VCaP (cell line): Measurements from ENCODE around the gene TBCCD1.

Experiments used
- H3K27ac ChIP-seq: fragments of 450-650 bp; 2 replicates; pipeline ENCODE4 v1.5.1; 2017
- CTCF ChIP-seq: fragments of 450-650 bp; conservative IDR thresholded peaks from 2 replicates; pipeline ENCODE4 v1.5.1; 2017; ENCODE audit warnings: mild to moderate bottlenecking, moderate library complexity

TBCCD1 gene

DNA sequence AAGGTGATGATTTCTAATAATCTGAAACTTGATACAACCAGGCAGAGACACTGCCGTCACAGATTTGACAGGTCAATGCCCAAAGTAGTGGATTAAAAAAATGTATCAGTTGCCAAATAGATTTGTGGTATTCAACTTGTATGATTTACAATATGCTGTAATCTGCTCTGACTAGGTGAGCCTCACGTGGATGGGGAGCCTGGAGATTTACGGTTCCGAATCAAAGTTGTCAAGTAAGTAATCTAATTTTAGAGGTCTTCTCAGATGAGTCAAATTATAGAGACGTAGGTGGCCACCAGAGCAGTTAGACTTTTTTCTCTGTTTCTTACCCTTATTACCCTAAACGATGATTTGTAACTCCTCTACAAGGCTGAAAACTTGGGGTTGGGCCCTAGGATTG lies 15.4 kb upstream of the TBCCD1 start:
- no peak for TF ChIP-seq CTCF
- H3K27ac ChIP-seq: no peak overlapping the region

DNA sequence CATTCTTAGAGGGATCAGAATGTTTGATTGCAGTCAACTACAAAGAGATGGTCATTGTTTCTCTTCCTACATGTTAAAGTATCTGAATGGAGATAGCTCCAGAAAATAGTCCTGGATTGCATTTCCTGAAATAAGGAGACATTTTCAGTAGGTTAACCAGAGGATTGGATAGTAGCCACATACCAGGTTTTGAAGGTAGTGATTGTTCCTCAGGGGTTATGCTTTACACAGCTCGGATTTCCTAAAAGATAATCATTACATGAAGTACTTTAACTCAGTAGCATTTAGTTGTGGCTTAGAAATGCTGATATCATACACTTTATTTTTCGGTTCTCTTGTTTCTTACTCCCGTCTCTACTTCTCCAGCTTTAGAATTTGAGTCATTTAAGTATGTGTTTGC lies 13.6 kb upstream of the TBCCD1 start:
- no peak overlapping the region for H3K27ac ChIP-seq
- TF ChIP-seq CTCF: no peak

GRCh38 chr3:186577521-186577920 lies 10.4 kb upstream of the TBCCD1 start:
- no peak overlapping the region for H3K27ac ChIP-seq
- no peak for TF ChIP-seq CTCF

GRCh38 chr3:186571644-186572013 lies 4.5 kb upstream of the TBCCD1 start:
- peak overlapping the region; percentile 66; the same call in 1 of the 2 replicates for H3K27ac ChIP-seq
- TF ChIP-seq CTCF: no peak

DNA sequence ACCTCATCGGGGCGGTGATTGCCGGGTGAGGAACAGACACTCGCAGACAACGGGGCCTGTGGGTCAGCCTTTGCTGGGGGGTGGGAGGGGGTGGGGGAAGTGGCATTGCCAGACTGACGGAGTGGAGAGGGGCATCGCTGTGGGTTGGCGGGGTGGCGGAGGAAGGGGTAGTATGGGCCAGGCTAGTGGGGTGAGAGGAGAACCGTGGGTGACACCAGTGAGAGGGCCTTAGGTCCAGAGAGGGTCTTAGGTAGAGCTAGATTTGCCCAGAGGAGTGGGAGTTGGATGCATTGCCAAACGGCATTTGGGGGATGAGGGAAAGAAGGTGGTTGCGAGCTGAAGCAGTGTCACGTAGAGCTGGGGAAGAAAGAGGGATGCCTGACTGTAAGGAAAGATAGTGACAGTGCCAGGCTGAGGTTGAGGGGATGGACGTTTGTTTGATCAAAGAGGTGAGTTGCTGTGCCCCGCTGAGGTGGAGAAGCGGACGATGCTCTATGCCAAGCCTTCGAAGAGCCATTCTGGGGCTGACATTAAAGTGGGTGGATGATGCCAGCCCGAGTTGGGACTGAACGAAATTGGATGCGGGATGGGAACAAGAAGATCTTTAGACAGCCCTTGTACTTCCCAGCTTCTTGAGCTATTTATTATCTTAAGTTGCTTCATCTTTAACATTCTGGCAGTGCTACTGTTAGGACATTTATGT lies 4.0 kb upstream of the TBCCD1 start:
- TF ChIP-seq CTCF: no peak

GRCh38 chr3:186570096-186570940 lies 3.2 kb upstream of the TBCCD1 start, which contains the start of gene DNAJB11:
TSS of gene DNAJB11 (plus strand) at chr3:186570720. CDS start at chr3:186570898, 178 bp downstream.
- no peak for TF ChIP-seq CTCF

More for the DNA sequence above, 4.0 kb upstream of the TBCCD1 start:
- peak overlapping the region; percentile 66; the same call in 1 of the 2 replicates for H3K27ac ChIP-seq

GRCh38 chr3:186569779-186570095 lies 2.6 kb upstream of the TBCCD1 start:
- TF ChIP-seq CTCF: no peak
- peak overlapping the region; percentile 33; the same call in 1 of the 2 replicates for H3K27ac ChIP-seq

More at GRCh38 chr3:186570096-186570940, 3.2 kb upstream of the TBCCD1 start, which contains the start of gene DNAJB11:
- peak within 1 kb of the TSS; percentile 66; the same call in 1 of the 2 replicates for H3K27ac ChIP-seq

DNA sequence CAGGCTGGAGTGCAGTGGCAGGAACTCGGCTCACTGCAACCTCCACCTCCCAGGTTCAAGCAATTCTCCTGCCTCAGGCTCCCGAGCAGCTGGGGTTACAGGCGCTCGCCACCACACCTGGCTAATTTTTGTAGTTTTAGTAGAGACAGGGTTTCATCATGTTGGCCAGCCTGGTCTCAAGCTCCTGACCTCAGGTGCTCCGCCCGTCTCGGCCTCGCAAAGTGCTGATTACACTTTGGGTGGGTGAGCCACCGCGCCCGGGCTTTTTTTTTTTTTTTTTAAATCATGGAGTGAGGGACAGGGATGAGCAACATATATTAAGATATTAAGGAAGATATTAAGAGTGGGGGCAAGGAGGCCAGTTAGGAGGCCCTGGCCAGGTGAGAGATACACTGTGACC lies 2.2 kb upstream of the TBCCD1 start:
- H3K27ac ChIP-seq: peak overlapping the region; percentile 33; the same call in 1 of the 2 replicates
